ENCODE results near the gene LNPEP. TPM values are rescaled to one million over a fixed set of nuclear protein-coding genes. Genes with fewer than 3 reads are reported as not detected.
A peak's percentile ranks its signal among the peaks of the same experiment; 100 is the strongest.
"Not testable (repeated sequence)": the region's sequence is repeated elsewhere in the genome, so short reads cannot be mapped to it uniquely, and the experiment has no call there.

Gene LNPEP
- total RNA-seq, 1 donor from 2014 or later: 96.5 TPM

- Mint-ChIP-seq H3K27ac (peak overlapping the region; percentile 69), H3K9me3 (no peaks in the 10 kb centered on the region), H3K27me3 (no peaks in the 10 kb centered on the region), H3K4me1 (peaks cover 77% of the 10 kb centered on the region), H3K36me3 (ENCODE audit: low read depth) (peaks cover 1% of the 10 kb centered on the region), H3K4me3 (no peak overlapping the region)
- CTCF ChIA-PET: no interaction called here
- TF ChIP-seq CTCF (IDR thresholded peaks at IDR 0.05): no peak
- no peak for ATAC-seq (ENCODE audit: low read depth)
- intact Hi-C loops (cut with micrococcal nuclease): loop anchor here (1.0 kb wide), 1 partner anchor 9 kb away; no protein-coding TSS in a partner anchor
- DNase-seq: no peak
- POLR2A ChIA-PET: interaction anchor here (1.8 kb wide), 1 partner anchor 30 kb away, joined by 5 read pairs; no protein-coding TSS in a partner anchor
These were observed 9.6 kb upstream of the LNPEP start for GRCh38 chr5:96926276-96926675.

- H3K27ac Mint-ChIP-seq: no peak overlapping the region
- POLR2A ChIA-PET: interaction anchor here (1.8 kb wide), 1 partner anchor 30 kb away, joined by 5 read pairs; no protein-coding TSS in a partner anchor
- H3K27me3 Mint-ChIP-seq: no peaks in the 10 kb centered on the region
- H3K4me3 Mint-ChIP-seq: no peak overlapping the region
- ATAC-seq (ENCODE audit: low read depth) (no peak), DNase-seq (no peak)
- H3K36me3 Mint-ChIP-seq (ENCODE audit: low read depth): peaks cover 1% of the 10 kb centered on the region
- intact Hi-C loops (cut with micrococcal nuclease): no loop called here
- no peak for TF ChIP-seq CTCF (IDR thresholded peaks at IDR 0.05)
- H3K9me3 Mint-ChIP-seq: no peaks in the 10 kb centered on the region
- CTCF ChIA-PET: no interaction called here
- peaks cover 78% of the 10 kb centered on the region for H3K4me1 Mint-ChIP-seq
These were observed 8.9 kb upstream of the LNPEP start for GRCh38 chr5:96927008-96927407.

- Mint-ChIP-seq H3K4me1 (peaks cover 83% of the 10 kb centered on the region), H3K27me3 (no peaks in the 10 kb centered on the region), H3K36me3 (ENCODE audit: low read depth) (peaks cover 2% of the 10 kb centered on the region), H3K4me3 (no peak overlapping the region), H3K9me3 (no peaks in the 10 kb centered on the region), H3K27ac (peak overlapping the region; percentile 56)
- ChIA-PET CTCF (no interaction called here), POLR2A (interaction anchor here (0.6 to 3.1 kb wide), 2 partner anchors 58 to 80 kb away, joined by 7 to 26 read pairs; no protein-coding TSS in a partner anchor)
- ATAC-seq (ENCODE audit: low read depth): no peak
- no peak for TF ChIP-seq CTCF (IDR thresholded peaks at IDR 0.05)
- no peak for DNase-seq
- intact Hi-C loops (cut with micrococcal nuclease): no loop called here
These were observed 6.8 kb upstream of the LNPEP start for GRCh38 chr5:96928931-96929708.

DNA sequence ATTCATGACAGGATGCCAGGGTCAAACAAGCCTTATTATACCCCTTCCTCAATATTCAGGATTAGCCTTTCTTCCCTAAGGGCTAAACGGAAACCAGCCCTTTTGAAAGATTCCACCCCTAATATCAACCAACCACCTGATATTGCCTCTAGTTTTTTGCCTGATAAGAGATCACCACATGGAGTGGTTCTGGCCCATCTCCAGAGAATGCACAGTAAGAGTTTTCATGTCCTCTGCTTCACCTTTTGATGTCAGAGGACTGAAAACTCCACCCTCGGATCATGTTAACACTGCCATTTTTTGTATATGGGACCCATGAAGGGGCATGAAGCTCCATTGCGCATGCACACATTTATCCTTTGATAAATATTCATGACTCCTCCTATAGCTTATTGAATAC lies 5.8 kb upstream of the LNPEP start:
- H3K4me3 Mint-ChIP-seq: no peak overlapping the region
- POLR2A ChIA-PET: interaction anchor here (2.6 to 3.1 kb wide), 2 partner anchors 59 to 122 kb away, joined by 26 read pairs; partner anchors contain the start of gene ERAP1
- CTCF ChIA-PET: interaction anchor here (1.0 to 2.7 kb wide), 2 partner anchors 61 to 231 kb away, joined by 3 to 15 read pairs; no protein-coding TSS in a partner anchor
- intact Hi-C loops (cut with micrococcal nuclease): no loop called here
- no peaks in the 10 kb centered on the region for H3K27me3 Mint-ChIP-seq
- DNase-seq: no peak
- TF ChIP-seq CTCF (IDR thresholded peaks at IDR 0.05): no peak
- peaks cover 84% of the 10 kb centered on the region for H3K4me1 Mint-ChIP-seq
- ATAC-seq (ENCODE audit: low read depth): no peak
- H3K27ac Mint-ChIP-seq: peak overlapping the region; percentile 63
- H3K36me3 Mint-ChIP-seq (ENCODE audit: low read depth): peaks cover 10% of the 10 kb centered on the region
- H3K9me3 Mint-ChIP-seq: no peaks in the 10 kb centered on the region

DNA sequence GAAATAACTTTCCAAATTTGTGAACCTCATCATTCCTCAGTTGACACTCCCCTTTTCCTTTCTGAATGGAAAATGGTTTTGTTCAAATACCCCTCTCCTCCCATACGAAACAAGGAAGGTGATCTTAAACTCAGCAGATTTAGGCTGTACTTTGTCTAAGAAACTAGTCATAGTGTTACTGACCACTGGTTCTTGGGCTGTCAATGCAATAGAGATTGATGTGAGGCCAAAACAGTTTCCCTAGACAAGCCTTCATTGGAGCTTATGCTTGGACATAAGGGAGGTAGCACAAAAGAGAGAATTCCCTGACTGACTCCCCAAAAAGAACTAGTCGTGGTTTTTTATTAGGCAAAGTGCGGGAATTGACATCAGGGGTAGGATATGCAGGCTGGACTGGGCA lies 5.3 kb upstream of the LNPEP start:
- POLR2A ChIA-PET: interaction anchor here (1.4 to 3.1 kb wide), 4 partner anchors 34 to 123 kb away, joined by 3 to 26 read pairs (median 20); partner anchors contain the start of gene ERAP1
- Mint-ChIP-seq H3K4me1 (peaks cover 79% of the 10 kb centered on the region), H3K4me3 (no peak overlapping the region), H3K27ac (peak overlapping the region; percentile 63), H3K27me3 (no peaks in the 10 kb centered on the region), H3K9me3 (no peaks in the 10 kb centered on the region), H3K36me3 (ENCODE audit: low read depth) (peaks cover 14% of the 10 kb centered on the region)
- DNase-seq (no peak), ATAC-seq (ENCODE audit: low read depth) (no peak)
- CTCF ChIA-PET: interaction anchor here (1.0 to 2.7 kb wide), 3 partner anchors 61 to 231 kb away, joined by 3 to 15 read pairs (median 3); no protein-coding TSS in a partner anchor
- no peak for TF ChIP-seq CTCF (IDR thresholded peaks at IDR 0.05)
- intact Hi-C loops (cut with micrococcal nuclease): no loop called here

DNA sequence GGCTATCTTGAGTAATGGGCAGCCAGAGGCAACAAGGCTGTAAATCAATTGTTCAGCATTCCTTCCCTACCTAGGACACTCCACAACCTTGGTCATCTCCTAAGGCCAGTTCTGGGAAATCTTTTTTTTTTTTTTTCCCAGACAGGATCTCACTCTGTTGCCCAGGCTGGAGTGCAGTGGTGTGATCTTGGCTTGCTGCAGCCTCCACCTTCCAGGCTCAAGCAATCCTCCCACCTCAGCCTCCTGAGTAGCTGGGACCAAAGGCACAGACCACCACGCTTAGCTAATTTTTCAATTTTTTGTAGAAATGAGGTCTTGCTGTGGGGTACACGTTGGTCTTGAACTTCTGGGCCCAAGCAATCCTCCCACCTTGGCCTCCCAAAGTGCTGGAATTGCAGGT lies 4.8 kb upstream of the LNPEP start:
- peaks cover 14% of the 10 kb centered on the region for H3K36me3 Mint-ChIP-seq (ENCODE audit: low read depth)
- peak overlapping the region; percentile 74 for H3K4me3 Mint-ChIP-seq
- not testable (repeated sequence) for ATAC-seq (ENCODE audit: low read depth); H3K27me3 Mint-ChIP-seq; DNase-seq; H3K9me3 Mint-ChIP-seq
- intact Hi-C loops (cut with micrococcal nuclease): loop anchor here (1.0 kb wide), 1 partner anchor 8 kb away; no protein-coding TSS in a partner anchor
- peaks cover 74% of the 10 kb centered on the region for H3K4me1 Mint-ChIP-seq
- POLR2A ChIA-PET: interaction anchor here (0.8 to 3.1 kb wide), 5 partner anchors 34 to 123 kb away, joined by 3 to 26 read pairs (median 14); partner anchors contain the start of gene ERAP1
- H3K27ac Mint-ChIP-seq: peak overlapping the region; percentile 84
- CTCF ChIA-PET: interaction anchor here (1.0 to 2.7 kb wide), 3 partner anchors 62 to 231 kb away, joined by 3 to 15 read pairs (median 3); no protein-coding TSS in a partner anchor

Data from activated B cell treated with CpG ODN at 0.5 μM for 24 hours (primary cell).